HepG2 (cell line): Measurements from ENCODE around the gene CNIH4. TPM values are rescaled to one million over a fixed set of nuclear protein-coding genes. Genes with fewer than 3 reads are reported as not detected.
A peak's percentile ranks its signal among the peaks of the same experiment; 100 is the strongest.

Source experiments
- ATAC-seq: fragments of 200-7000 bp; cut with Tn5 transposase; 3 replicates; pipeline ENCODE4 v1.9.1; 2020; ENCODE audit warnings: mild to moderate bottlenecking, moderate library complexity
- BruUV-seq: library from RNA; stranded (reverse); fragments of 400-500 nt; replicated peaks from 2 replicates; lab custom pipeline; 2021; lab: Mats Ljungman, UMichigan
- CTCF ChIA-PET: fragments of 300-600 bp; formaldehyde crosslinking; extraction: SDS; loops from one replicate; lab custom pipeline; 2021; ENCODE audit warnings: low total read pairs, inconsistent platforms, low intra/inter-chr PET ratio; lab: Yijun Ruan, JAX
- POLR2A ChIA-PET: fragments of 350-600 bp; sonication (Branson Sonifier 250); formaldehyde crosslinking; loops from one replicate; lab custom pipeline; 2020; ENCODE audit warnings: antibody characterized with exemption, inconsistent platforms; lab: Yijun Ruan, JAX
- DNase-seq: peaks from one replicate; pipeline ENCODE4 v3.0.0-alpha.2; 2015; ENCODE audit warnings: low spot score
- FAIRE-seq: peaks from 3 replicates; lab custom pipeline; 2011; peaks lifted over from hg19 to GRCh38; lab: Jason Lieb, UNC
- H2AFZ ChIP-seq: one replicate; pipeline ENCODE4 v1.6.1; 2011; ENCODE audit warnings: low read length, inconsistent platforms
- H3K27ac ChIP-seq: fragments of 300-600 bp; 3 replicates; pipeline ENCODE4 v1.8.0; 2011; ENCODE audit warnings: mixed run types, mild to moderate bottlenecking, mixed read lengths, low read length, inconsistent platforms; ENCODE audit not compliant: insufficient read depth; ENCODE audit errors: extremely low read length
- H3K27me3 ChIP-seq, 2 experiments: fragments of 200-600 bp in 1 of 2; 2 replicates in 1 of 2; 3 replicates in 1 of 2; pipeline versions ENCODE4 v1.6.0 to v1.8.0; 2011; ENCODE audit warnings: low read length in 2 of 2, mild to moderate bottlenecking in 2 of 2, moderate library complexity in 2 of 2, inconsistent platforms in 1 of 2; ENCODE audit not compliant: insufficient read depth in 2 of 2, control insufficient read depth in 1 of 2
- H3K36me3 ChIP-seq, 2 experiments: fragments of 200-600 bp in 1 of 2; replicated peaks in 1 of 2; 2 replicates in 1 of 2; 3 replicates in 1 of 2; pipeline versions ENCODE4 v1.5.1 to v1.8.0; 2011; ENCODE audit warnings: low read length in 2 of 2, inconsistent platforms in 1 of 2; ENCODE audit not compliant: insufficient read depth in 2 of 2, control insufficient read depth in 1 of 2
- H3K4me1 ChIP-seq: 2 replicates; pipeline ENCODE4 v1.5.1; 2012; ENCODE audit warnings: low read length, inconsistent platforms; ENCODE audit not compliant: insufficient read depth
- H3K4me2 ChIP-seq: 2 replicates; pipeline ENCODE4 v1.6.0; 2011; ENCODE audit warnings: low read depth, low read length, inconsistent platforms
- H3K4me3 ChIP-seq, 3 experiments: fragments of 200-600 bp in 1 of 3; sonication (generic), shearing (Covaris generic) in 1 of 3; replicated peaks in 1 of 3; 2 replicates each; pipeline ENCODE4 v1.5.1; 2011 to 2016; ENCODE audit warnings: low read length in 3 of 3, inconsistent platforms in 2 of 3, low read depth in 2 of 3, mild to moderate bottlenecking in 2 of 3, control low read depth in 1 of 3, mixed read lengths in 1 of 3; ENCODE audit not compliant: insufficient read depth in 1 of 3
- H3K79me2 ChIP-seq: one replicate; pipeline ENCODE4 v1.6.1; 2011; ENCODE audit warnings: low read length, inconsistent platforms; ENCODE audit not compliant: insufficient read depth
- H3K9ac ChIP-seq: 2 replicates; pipeline ENCODE4 v1.6.0; 2011; ENCODE audit warnings: mild to moderate bottlenecking, low read depth, low read length, inconsistent platforms; ENCODE audit not compliant: insufficient read depth
- H3K9me3 ChIP-seq: 2 replicates; pipeline ENCODE4 v1.5.1; 2012; ENCODE audit warnings: mild to moderate bottlenecking, low read length
- H4K20me1 ChIP-seq: 2 replicates; pipeline ENCODE4 v1.6.0; 2011; ENCODE audit warnings: inconsistent platforms, mild to moderate bottlenecking, low read length, moderate library complexity; ENCODE audit not compliant: insufficient read depth
- DNMT1 ChIP-seq: sonication (generic); formaldehyde crosslinking; IDR thresholded peaks from 2 replicates; pipeline ENCODE4 v1.5.1; 2020; ENCODE audit warnings: mild to moderate bottlenecking, missing genetic modification reagents
- FLYWCH1 ChIP-seq: sonication (generic); formaldehyde crosslinking; IDR thresholded peaks from 2 replicates; pipeline ENCODE4 v1.8.1; 2023; ENCODE audit warnings: mild to moderate bottlenecking, missing genetic modification reagents
- HNF4G ChIP-seq, 2 experiments: sonication (generic) in 1 of 2; formaldehyde crosslinking in 1 of 2; IDR thresholded peaks; 2 replicates each; pipeline versions ENCODE4 v1.4.0 to v1.6.1; 2011 to 2020; ENCODE audit warnings: borderline replicate concordance in 2 of 2, low read depth in 2 of 2, mild to moderate bottlenecking in 2 of 2, low read length in 1 of 2, missing genetic modification reagents in 1 of 2, moderate library complexity in 1 of 2
- HOXA3 ChIP-seq: sonication (generic); formaldehyde crosslinking; IDR thresholded peaks from 2 replicates; pipeline ENCODE4 v1.5.0; 2020; ENCODE audit warnings: missing genetic modification reagents
- MBNL3 ChIP-seq: fragments of 250-450 bp; sonication (Bioruptor Pico); conservative IDR thresholded peaks from 2 replicates; pipeline ENCODE4 v1.8.0; 2022; ENCODE audit warnings: mild to moderate bottlenecking, inconsistent platforms
- POLR2AphosphoS5 ChIP-seq: IDR thresholded peaks from 2 replicates; pipeline ENCODE4 v1.6.1; 2012; ENCODE audit warnings: low read depth, low read length
- REL ChIP-seq: sonication (generic); formaldehyde crosslinking; conservative IDR thresholded peaks from 2 replicates; pipeline ENCODE4 v1.8.0; 2022; ENCODE audit warnings: mild to moderate bottlenecking, missing genetic modification reagents, moderate library complexity
- ZFP82 ChIP-seq: sonication (generic); formaldehyde crosslinking; IDR thresholded peaks from 2 replicates; pipeline ENCODE4 v1.5.1; 2020; ENCODE audit warnings: mild to moderate bottlenecking, missing genetic modification reagents, borderline replicate concordance
- ZKSCAN8 ChIP-seq: IDR thresholded peaks from 2 replicates; pipeline ENCODE4 v1.6.1; 2016; ENCODE audit warnings: borderline replicate concordance, missing genetic modification reagents, missing compliant biosample characterization
- ZNF710 ChIP-seq: sonication (generic); formaldehyde crosslinking; IDR thresholded peaks from 2 replicates; pipeline ENCODE4 v1.5.0; 2020; ENCODE audit warnings: mild to moderate bottlenecking, missing genetic modification reagents, borderline replicate concordance
- WGBS: methylation state at CpG from one replicate; pipeline ENCODE4 v1.1.6; 2017; ENCODE audit warnings: low lambda C conversion rate; 5-methylcytosine and 5-hydroxymethylcytosine counted together
- in situ Hi-C: cut with HindIII; loops from 2 replicates; pipeline ENCODE4 v1.10.0; 2017; ENCODE audit warnings: low pct_unique_long_range_greater_than_20kb; ENCODE audit not compliant: extremely low pct_ligation_motif_present
- intact Hi-C: fragments of 100-400 bp; cut with micrococcal nuclease; formaldehyde crosslinking; loops from one replicate; pipeline ENCODE4 v1.10.0; 2022; ENCODE audit not compliant: unreplicated experiment
- polyA plus RNA-seq, 8 experiments: library from polyadenylated mRNA; depleted of rRNA in 3 of 8; stranded (reverse) in 7 of 8; unstranded in 1 of 8; fragments of >200 nt; fragmentation: Illumina TruSeq in 4 of 8; extraction: Trizol in 4 of 8; gene quantifications; 2 replicates each; pipeline versions ENCODE4 v1.2.1 to v1.2.3, GENCODE V29; 2011 to 2016; ENCODE audit warnings: low read depth in 4 of 8, missing spikeins in 1 of 8, mixed read lengths in 1 of 8; ENCODE audit not compliant: insufficient read depth in 1 of 8
- total RNA-seq, 5 experiments: library from RNA; depleted of rRNA; stranded (reverse); fragments of >200 nt; fragmentation: Illumina TruSeq; extraction: Trizol; gene quantifications; 2 replicates each; pipeline ENCODE4 v1.2.3, GENCODE V29; 2016; ENCODE audit warnings: low read depth in 1 of 5
- TF ChIP-seq, protein P1 (sequence below), 2 experiments: fragments of 450-650 bp in 1 of 2; sonication (generic) in 1 of 2; formaldehyde crosslinking in 1 of 2; IDR thresholded peaks; 2 replicates each; pipeline versions ENCODE4 v1.6.1 to v1.8.0; 2016 to 2022; ENCODE audit warnings: antibody characterized with exemption in 1 of 2, mild to moderate bottlenecking in 1 of 2, missing genetic modification reagents in 1 of 2

The CNIH4 gene
- total and polyA plus RNA-seq, 2 of the 13 experiments (the other 11 are each of a cell fraction or from before 2014, with no cell fraction given): 51.8 to 52.9 TPM

GRCh38 chr1:224331326-224331725, 25.4 kb upstream of the CNIH4 start:
- 88% methylated on average over 2 of the region's 2 CpGs for WGBS
- TF ChIP-seq MBNL3 (CRISPR knock-in tag) (no peak), ZNF710 (CRISPR knock-in tag) (no peak), ZKSCAN8 (CRISPR knock-in tag) (no peak), HNF4G (IDR thresholded peaks at IDR 0.05; ENCODE audit: borderline replicate concordance, low read depth, low read length) (no peak), HNF4G (CRISPR knock-in tag; IDR thresholded peaks at IDR 0.05; ENCODE audit: borderline replicate concordance, low read depth) (no peak), POLR2AphosphoS5 (no peak), ZFP82 (no peak), REL (CRISPR knock-in tag) (no peak), FLYWCH1 (CRISPR knock-in tag) (no peak), HOXA3 (CRISPR knock-in tag) (no peak), DNMT1 (no peak)
- TF ChIP-seq, protein P1, sequence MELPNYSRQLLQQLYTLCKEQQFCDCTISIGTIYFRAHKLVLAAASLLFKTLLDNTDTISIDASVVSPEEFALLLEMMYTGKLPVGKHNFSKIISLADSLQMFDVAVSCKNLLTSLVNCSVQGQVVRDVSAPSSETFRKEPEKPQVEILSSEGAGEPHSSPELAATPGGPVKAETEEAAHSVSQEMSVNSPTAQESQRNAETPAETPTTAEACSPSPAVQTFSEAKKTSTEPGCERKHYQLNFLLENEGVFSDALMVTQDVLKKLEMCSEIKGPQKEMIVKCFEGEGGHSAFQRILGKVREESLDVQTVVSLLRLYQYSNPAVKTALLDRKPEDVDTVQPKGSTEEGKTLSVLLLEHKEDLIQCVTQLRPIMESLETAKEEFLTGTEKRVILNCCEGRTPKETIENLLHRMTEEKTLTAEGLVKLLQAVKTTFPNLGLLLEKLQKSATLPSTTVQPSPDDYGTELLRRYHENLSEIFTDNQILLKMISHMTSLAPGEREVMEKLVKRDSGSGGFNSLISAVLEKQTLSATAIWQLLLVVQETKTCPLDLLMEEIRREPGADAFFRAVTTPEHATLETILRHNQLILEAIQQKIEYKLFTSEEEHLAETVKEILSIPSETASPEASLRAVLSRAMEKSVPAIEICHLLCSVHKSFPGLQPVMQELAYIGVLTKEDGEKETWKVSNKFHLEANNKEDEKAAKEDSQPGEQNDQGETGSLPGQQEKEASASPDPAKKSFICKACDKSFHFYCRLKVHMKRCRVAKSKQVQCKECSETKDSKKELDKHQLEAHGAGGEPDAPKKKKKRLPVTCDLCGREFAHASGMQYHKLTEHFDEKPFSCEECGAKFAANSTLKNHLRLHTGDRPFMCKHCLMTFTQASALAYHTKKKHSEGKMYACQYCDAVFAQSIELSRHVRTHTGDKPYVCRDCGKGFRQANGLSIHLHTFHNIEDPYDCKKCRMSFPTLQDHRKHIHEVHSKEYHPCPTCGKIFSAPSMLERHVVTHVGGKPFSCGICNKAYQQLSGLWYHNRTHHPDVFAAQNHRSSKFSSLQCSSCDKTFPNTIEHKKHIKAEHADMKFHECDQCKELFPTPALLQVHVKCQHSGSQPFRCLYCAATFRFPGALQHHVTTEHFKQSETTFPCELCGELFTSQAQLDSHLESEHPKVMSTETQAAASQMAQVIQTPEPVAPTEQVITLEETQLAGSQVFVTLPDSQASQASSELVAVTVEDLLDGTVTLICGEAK (IDR thresholded peaks at IDR 0.05): no peak
- TF ChIP-seq, protein P1 (CRISPR knock-in tag; IDR thresholded peaks at IDR 0.05): no peak

More at GRCh38 chr1:224331326-224331725, 25.4 kb upstream of the CNIH4 start:
- no peak overlapping the region for H3K27ac ChIP-seq
- POLR2A ChIA-PET: no interaction called here
- ATAC-seq (no peak), DNase-seq (no peak), FAIRE-seq (no peak)
- H4K20me1 ChIP-seq: no peaks in the 10 kb centered on the region
- no peak overlapping the region for H2AFZ ChIP-seq
- H3K9ac ChIP-seq: no peak overlapping the region
- BruUV-seq: no TSS peak
- H3K4me2 ChIP-seq: peak overlapping the region; percentile 80; the same call in 1 of the 2 replicates
- intact Hi-C loops: loop anchor here (10.0 kb wide), 1 partner anchor 487 kb away; the partner anchor contains the start of gene TP53BP2
- H3K9me3 ChIP-seq: no peaks in the 10 kb centered on the region
- peaks cover 34% of the 10 kb centered on the region for H3K79me2 ChIP-seq
- in situ Hi-C loops: loop anchor here (5.0 kb wide), 1 partner anchor 214 kb away; no protein-coding TSS in a partner anchor
- CTCF ChIA-PET: no interaction called here
- H3K27me3 ChIP-seq: no peaks in the 10 kb centered on the region; a peak in 1 of 5 replicates
- H3K36me3 ChIP-seq: no peaks in the 10 kb centered on the region
- peak overlapping the region in 1 of 3 experiments; percentile 76; a peak in 2 of 6 replicates for H3K4me3 ChIP-seq
- peaks cover 15% of the 10 kb centered on the region for H3K4me1 ChIP-seq
